ENCODE measurements around the gene ABR. TPM values are rescaled to one million over a fixed set of nuclear protein-coding genes. Genes with fewer than 3 reads are reported as not detected.
"Not testable (repeated sequence)": the region's sequence is repeated elsewhere in the genome, so short reads cannot be mapped to it uniquely, and the experiment has no call there.

Gene ABR
- total RNA-seq, 1 experiment from 2014 or later = 26.2 TPM

DNA sequence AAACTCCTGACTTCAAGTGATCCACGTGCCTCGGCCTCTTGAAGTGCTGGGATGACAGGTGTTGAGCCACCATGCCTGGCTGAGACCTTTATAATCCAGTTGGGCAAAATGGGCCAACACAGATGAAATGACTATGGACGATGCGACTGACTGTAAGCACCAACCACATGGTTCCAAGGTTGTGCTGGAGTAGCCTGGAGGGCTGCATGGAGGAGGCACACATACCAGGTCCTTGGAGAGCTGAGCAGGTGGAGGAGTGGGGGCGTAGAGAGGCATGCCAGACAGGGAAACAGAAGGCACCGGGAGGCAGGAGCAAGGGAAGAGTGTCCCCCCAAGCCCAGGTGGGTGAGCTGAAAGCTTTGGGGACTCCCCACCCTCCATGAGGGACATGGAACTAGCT lies 85.2 kb downstream of the ABR start:
- in situ Hi-C loops (cut with HindIII; ENCODE audit: low pct_unique_long_range_greater_than_20kb, low sequenced_read_pairs) = no loop called here
- DNase-seq (ENCODE audit: low read depth, low spot score) = no peak

DNA sequence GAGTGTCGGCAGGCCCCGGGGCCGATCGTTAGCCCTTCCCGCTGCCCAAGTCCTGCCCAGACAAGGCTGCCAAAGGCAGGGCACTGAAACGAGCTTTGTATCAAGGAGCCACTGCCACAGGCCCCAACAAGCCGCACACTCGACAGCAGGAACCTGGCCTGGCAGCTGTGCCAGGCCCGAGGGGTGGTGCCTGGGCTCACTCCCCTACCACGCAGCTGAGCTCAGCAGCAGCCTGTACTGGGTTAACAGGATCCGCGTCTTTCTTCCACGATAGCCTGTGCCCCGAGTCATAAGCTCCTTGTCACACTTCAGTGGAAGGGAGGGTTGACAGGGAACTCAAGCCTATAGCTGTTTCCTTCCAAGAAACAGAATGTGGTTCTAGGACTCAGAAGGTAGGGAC lies 87.9 kb downstream of the ABR start:
- no peak for DNase-seq (ENCODE audit: low read depth, low spot score)
- in situ Hi-C loops (cut with HindIII; ENCODE audit: low pct_unique_long_range_greater_than_20kb, low sequenced_read_pairs) = no loop called here

DNA sequence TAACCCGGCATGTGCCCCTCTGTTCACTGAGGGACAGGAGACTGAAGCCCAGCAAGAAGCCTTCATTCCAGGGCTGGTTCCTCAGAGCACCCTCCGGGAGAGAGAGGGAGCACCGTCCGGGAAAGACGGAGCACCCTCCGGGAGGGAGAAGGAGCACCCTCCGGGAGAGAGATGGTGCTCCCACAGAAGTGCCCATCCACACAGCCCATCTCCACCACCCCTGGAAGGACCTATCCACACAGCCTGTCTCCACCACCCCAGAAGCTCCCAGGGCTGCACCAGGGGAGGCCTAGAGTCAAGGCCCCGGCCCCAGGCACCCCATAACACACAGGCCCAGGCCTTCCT lies 88.6 kb downstream of the ABR start:
- in situ Hi-C loops (cut with HindIII; ENCODE audit: low pct_unique_long_range_greater_than_20kb, low sequenced_read_pairs) = no loop called here
- no peak for DNase-seq (ENCODE audit: low read depth, low spot score)

DNA sequence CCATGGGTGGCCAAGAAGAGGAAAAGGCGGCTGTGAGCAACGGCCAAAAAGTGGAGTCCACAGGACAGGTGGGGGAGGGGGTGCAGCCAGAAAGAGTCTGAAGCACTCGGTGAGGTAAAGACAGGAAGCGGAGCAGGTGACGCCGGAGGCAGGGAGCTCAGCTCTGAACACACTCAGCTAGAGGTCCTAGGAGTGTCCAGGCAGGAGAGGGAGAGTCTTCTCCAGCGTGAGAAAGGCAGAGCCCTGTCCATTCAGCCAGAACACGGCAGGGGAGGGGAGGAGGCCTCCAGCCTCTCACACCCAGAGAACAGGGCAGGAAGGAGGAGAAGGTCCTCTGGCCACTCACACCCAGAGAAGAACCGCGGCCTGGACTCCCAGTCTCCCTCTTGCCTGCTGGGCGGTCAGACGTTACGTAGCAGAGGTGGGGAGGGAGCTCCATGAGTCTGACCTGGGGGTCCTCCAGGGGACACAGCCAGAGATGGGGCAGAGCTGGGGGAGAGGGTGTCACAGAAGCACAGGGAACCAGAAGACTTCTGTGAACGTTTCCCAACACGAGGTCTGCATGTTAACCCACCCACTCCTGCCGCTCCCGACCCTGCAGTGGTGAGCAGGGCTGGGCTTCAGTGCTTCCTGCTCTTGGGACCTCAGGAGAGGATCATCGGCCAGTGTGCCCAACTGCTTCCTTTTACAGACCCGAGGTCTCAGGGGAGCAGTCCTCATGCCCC lies 89.2 kb downstream of the ABR start:
- in situ Hi-C loops (cut with HindIII; ENCODE audit: low pct_unique_long_range_greater_than_20kb, low sequenced_read_pairs) = no loop called here
- DNase-seq (ENCODE audit: low read depth, low spot score) = no peak

DNA sequence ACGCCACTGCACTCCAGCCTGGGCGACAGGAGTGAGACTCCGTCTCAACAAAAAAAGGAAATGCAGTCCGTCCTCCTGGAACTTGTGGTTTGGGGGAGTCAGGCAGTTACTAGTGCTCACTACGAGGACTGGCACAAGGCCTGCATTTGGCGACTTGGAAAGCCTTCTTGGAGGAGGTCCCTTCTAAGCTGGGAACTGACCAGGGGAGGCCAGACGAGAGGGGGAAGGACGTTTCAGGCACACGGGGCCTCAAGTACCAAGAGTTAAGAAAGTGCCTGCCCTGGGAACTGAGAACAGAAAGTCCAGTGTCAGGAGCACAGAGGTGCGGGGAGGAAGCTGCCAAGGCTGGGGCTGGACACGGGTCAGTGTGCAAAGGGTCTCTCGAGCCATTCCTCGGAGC lies 89.9 kb downstream of the ABR start:
- no peak for DNase-seq (ENCODE audit: low read depth, low spot score)
- in situ Hi-C loops (cut with HindIII; ENCODE audit: low pct_unique_long_range_greater_than_20kb, low sequenced_read_pairs) = no loop called here

- DNase-seq (ENCODE audit: low read depth, low spot score) = peak; percentile 20
Measured at GRCh38 chr17:1087381-1088241, 92.2 kb downstream of the ABR start.

DNA sequence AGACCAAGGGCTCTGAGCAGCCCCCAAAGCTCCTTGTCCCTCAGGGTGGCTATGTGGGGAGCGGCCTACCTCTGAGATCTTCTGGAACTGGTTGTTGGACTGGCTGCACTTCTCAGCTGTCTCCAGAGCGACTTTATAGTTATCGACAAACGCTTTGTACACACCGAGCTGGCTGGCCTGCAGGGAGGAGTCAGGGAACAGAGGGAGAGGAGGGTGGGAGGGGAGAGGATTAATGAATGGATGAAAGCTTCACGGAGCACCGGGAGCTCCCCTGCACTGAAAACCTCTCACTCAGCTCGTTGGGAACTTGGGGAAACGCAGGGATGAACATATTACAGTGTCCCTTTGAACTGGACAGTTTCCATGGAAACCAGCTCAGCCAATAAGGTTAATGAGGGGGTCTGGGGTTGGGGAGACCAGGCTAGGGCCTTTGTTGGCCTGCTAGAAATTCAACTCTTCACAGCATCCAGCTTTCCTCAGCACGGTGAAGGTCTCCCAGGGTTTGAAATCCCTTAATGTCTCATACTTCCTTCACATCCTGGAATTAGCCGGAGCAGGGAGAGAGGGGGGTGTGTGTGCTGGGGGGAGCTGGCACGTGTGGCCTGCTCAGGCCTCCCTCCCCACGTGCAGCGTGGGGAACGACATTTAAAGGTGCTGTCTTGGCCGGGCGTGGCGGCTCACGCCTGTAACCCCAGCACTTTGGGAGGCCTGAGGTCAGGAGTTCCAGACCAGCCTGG lies 96.2 kb downstream of the ABR start:
- in situ Hi-C loops (cut with HindIII; ENCODE audit: low pct_unique_long_range_greater_than_20kb, low sequenced_read_pairs) = no loop called here
- DNase-seq (ENCODE audit: low read depth, low spot score) = no peak

More at GRCh38 chr17:1087381-1088241, 92.2 kb downstream of the ABR start:
- in situ Hi-C loops (cut with HindIII; ENCODE audit: low pct_unique_long_range_greater_than_20kb, low sequenced_read_pairs) = no loop called here

DNA sequence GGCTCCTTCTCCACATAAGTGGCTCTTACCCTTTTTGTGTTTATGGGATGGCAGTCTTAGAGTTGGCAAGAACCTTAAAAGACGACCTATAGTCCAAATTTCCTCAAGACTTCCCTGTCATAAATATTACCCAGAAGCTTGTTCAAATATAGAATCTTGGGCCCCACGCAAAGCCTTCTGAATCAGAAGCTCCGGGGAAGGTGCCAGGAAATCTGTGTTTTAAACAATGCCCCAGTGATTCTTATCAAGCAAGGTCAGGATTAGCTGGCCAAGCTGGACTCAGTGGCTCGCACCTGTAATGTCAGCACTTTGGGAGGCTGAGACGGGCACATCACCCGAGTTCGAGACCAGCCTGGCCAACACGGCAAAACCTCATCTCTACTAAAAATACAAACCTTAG lies 97.2 kb downstream of the ABR start:
- in situ Hi-C loops (cut with HindIII; ENCODE audit: low pct_unique_long_range_greater_than_20kb, low sequenced_read_pairs) = no loop called here
- no peak for DNase-seq (ENCODE audit: low read depth, low spot score)

DNA sequence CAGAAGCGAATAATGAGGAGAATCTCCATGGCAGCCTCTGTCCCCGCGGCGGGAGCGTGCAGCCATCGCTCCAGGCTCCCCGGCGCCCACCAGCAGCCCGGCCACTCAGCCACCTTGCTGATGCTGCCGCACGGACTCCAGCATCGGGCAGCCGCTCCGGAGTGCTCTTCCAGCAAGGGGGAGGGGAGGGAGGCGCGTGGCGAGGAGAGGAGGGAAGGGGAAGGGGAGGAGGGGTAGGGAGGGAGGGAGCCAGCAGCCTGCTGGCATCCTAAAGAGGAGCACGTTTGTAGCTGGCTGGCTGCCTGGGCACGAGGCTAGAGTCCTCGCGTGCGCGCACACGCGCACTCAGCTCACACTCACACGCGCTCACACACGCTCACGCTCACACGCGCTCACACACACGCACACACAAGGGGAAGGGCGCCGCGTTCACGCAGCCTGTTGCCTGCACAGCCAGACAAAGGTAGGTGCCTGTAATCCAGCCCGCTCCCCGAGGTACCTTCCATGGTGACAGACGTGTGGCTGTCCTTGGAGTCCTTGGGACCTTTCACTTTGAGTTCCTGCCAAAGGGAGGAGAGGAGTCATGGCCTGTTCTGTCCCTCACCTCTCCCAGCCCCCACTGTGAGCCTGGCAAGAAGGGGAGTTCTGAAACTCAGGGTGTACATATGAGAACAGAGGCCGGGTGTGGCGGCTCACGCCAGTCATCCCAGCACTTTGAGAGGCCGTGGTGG lies 100.8 kb downstream of the ABR start:
- no peak for DNase-seq (ENCODE audit: low read depth, low spot score)
- in situ Hi-C loops (cut with HindIII; ENCODE audit: low pct_unique_long_range_greater_than_20kb, low sequenced_read_pairs) = no loop called here

DNA sequence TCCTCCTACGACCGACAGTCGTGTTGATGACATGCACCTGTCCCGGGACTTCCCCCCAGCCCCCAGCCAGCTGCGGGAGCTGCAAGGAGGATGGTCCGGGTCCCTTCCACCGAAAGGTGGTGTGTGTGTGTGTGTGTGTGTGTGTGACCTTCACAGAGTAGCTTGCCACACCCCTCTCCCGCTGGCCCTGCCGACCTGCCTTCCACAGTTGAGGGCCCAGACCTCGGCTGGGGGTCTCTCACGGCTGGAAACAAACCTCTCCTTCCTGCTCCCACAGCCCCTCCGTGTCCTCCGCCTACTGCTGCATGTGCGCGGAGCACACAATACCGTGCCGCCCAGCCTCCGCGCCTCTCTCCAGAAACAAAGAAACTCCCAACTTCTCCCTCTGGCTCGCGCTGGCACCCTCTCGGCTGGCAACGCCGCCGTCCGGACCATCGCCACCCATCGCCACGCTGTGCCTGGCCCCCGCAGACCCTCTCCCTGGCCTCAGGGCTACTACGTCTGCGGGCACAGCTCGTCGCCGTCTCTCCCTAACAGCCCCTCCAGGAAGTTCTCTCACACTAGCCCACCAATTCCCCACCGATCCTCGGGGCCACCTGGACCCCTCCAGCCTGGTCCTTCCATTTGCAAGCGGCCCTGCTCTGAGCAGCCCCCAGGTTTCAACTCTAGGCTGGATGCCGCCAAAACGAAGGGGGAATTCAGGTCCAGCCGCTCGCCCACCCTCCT lies 101.6 kb downstream of the ABR start:
- in situ Hi-C loops (cut with HindIII; ENCODE audit: low pct_unique_long_range_greater_than_20kb, low sequenced_read_pairs) = no loop called here
- DNase-seq (ENCODE audit: low read depth, low spot score) = no peak

DNA sequence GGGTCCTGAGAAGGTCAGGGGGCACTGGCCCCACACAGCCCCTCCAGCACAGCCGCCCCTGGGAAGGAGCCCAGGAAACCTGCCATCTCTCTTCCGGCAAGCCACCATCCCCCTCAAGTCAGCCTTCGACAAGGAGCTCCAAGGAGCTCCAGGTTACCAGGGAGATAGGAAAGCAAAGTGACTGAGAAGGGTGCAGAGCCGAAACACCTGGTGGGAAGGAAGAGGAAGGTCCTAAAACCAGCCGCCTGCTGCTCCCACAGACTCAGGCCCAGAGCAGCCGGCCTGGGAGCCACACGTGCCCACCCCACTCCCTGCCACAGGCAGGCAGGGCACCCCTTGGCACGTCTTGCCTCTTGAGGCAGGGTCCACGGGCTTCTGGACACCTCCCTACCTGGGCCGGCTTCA lies 102.2 kb downstream of the ABR start:
- in situ Hi-C loops (cut with HindIII; ENCODE audit: low pct_unique_long_range_greater_than_20kb, low sequenced_read_pairs) = no loop called here
- no peak for DNase-seq (ENCODE audit: low read depth, low spot score)

- DNase-seq (ENCODE audit: low read depth, low spot score) = no peak
- in situ Hi-C loops (cut with HindIII; ENCODE audit: low pct_unique_long_range_greater_than_20kb, low sequenced_read_pairs) = no loop called here
Measured at GRCh38 chr17:1076982-1077302, 102.8 kb downstream of the ABR start.

GRCh38 chr17:1076299-1076981 lies 103.3 kb downstream of the ABR start:
- no peak for DNase-seq (ENCODE audit: low read depth, low spot score)
- in situ Hi-C loops (cut with HindIII; ENCODE audit: low pct_unique_long_range_greater_than_20kb, low sequenced_read_pairs) = no loop called here

DNA sequence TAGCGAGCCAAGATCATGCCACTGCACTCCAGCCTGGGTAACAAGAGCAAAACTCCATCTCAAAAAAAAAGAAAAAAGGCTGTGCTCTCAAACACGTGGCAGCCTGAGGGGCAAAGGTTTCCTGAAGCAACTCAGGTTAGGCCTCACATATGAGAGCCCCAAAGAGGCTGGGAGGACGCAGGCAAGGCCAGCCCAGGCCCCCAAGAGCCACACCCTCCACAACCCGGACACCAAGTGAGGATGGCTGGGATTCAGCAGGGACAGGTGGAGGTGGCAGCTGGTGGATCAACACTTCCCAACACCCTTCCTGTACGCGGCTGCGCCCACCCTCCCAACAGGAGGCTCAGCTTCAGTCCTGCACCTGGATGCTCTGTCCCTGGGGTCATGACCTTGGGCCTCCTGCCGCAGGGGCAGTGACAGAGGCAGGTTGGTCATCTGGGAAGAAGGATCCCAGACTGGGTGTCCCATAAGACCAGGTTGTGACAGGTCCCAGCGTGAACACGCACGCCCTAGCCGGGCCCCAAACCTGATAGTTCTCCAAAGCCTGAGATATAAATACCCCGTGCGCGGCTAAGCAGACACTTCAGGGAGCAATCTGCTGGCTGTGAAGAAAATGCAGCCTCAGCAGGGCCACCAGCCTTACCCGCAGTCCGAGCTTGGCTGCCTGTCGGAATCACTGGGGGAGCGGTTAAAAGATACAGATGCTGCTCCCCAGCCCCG lies 104.7 kb downstream of the ABR start:
- in situ Hi-C loops (cut with HindIII; ENCODE audit: low pct_unique_long_range_greater_than_20kb, low sequenced_read_pairs) = no loop called here
- DNase-seq (ENCODE audit: low read depth, low spot score) = no peak

DNA sequence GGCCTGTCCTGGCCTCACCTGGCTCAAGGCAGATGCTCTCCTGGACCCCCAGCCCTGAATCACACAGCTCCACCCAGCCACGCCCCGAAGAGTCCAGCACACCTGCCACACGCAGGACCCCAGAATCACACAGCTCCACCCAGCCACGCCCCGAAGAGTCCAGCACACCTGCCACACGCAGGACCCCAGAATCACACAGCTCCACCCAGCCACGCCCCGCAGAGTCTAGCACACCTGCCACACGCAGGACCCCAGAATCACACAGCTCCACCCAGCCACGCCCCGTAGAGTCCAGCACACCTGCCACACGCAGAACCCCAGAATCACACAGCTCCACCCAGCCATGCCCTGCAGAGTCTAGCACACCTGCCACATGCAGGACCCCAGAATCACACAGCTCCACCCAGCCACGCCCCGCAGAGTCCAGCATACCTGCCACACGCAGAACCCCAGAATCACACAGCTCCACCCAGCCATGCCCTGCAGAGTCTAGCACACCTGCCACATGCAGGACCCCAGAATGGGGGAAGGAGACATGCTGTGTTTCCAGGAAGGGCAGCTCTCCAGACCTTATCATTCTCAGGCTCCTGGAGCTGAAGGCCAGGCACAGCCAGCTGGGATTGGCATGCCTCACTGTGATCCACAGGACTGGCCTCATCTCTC lies 105.7 kb downstream of the ABR start:
- DNase-seq (ENCODE audit: low read depth, low spot score); in situ Hi-C loops (cut with HindIII; ENCODE audit: low pct_unique_long_range_greater_than_20kb, low sequenced_read_pairs): not testable (repeated sequence)

Measured in SK-MEL-5 (cell line).